ENCODE data around the gene DEDD2.

DNA sequence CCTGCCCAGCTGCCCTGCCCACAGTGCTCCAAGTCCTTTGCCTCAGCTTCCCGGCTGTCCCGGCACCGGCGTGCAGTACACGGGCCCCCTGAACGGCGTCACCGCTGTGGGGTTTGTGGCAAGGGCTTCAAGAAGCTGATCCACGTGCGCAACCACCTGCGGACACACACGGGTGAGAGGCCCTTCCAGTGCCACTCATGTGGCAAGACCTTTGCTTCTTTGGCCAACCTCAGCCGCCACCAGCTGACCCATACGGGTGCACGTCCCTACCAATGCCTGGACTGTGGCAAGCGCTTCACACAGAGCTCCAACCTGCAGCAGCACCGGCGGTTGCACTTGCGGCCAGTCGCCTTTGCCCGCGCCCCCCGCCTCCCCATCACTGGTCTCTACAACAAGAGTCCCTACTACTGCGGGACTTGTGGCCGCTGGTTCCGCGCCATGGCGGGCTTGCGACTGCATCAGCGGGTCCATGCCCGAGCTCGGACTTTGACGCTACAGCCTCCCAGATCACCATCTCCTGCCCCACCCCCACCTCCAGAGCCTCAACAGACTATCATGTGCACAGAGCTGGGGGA is 8.3 kb upstream of the DEDD2 start:
- TF ChIP-seq, protein P1, sequence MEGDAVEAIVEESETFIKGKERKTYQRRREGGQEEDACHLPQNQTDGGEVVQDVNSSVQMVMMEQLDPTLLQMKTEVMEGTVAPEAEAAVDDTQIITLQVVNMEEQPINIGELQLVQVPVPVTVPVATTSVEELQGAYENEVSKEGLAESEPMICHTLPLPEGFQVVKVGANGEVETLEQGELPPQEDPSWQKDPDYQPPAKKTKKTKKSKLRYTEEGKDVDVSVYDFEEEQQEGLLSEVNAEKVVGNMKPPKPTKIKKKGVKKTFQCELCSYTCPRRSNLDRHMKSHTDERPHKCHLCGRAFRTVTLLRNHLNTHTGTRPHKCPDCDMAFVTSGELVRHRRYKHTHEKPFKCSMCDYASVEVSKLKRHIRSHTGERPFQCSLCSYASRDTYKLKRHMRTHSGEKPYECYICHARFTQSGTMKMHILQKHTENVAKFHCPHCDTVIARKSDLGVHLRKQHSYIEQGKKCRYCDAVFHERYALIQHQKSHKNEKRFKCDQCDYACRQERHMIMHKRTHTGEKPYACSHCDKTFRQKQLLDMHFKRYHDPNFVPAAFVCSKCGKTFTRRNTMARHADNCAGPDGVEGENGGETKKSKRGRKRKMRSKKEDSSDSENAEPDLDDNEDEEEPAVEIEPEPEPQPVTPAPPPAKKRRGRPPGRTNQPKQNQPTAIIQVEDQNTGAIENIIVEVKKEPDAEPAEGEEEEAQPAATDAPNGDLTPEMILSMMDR (IDR thresholded peaks at IDR 0.05) = no peak
- no peak for TF ChIP-seq POLR2A (IDR thresholded peaks at IDR 0.05)
